Suppressor macrophage treated with lipopolysaccharide for 1 hour (primary cell): ENCODE results near the gene AHRR.
A peak's percentile ranks its signal among the peaks of the same experiment; 100 is the strongest.
"Not testable (repeated sequence)": the region's sequence is repeated elsewhere in the genome, so short reads cannot be mapped to it uniquely, and the experiment has no call there.

Source experiments
- DNase-seq, 3 donors: peaks; one replicate each; pipeline ENCODE4 v3.0.0-alpha.2; 2020 to 2022

Gene AHRR

GRCh38 chr5:464446-464842 is 142.9 kb downstream of the AHRR start:
- no peak for DNase-seq

- DNase-seq: no peak
Measured at GRCh38 chr5:464843-465590, 143.5 kb downstream of the AHRR start.

- DNase-seq: no peak
Measured at GRCh38 chr5:465591-466403, 144.3 kb downstream of the AHRR start.

GRCh38 chr5:466661-467310 is 145.3 kb downstream of the AHRR start:
- DNase-seq: no peak

- DNase-seq: no peak
Measured at GRCh38 chr5:468401-468800, 146.9 kb downstream of the AHRR start.

GRCh38 chr5:469752-470483 is 148.4 kb downstream of the AHRR start:
- DNase-seq: no peak

GRCh38 chr5:470961-471749 is 149.6 kb downstream of the AHRR start:
- DNase-seq: no peak

GRCh38 chr5:471750-472058 is 150.2 kb downstream of the AHRR start:
- DNase-seq: peak; percentile 53 to 70 (median 55)

- DNase-seq: peak in 1 of 3 donors; percentile 16
Measured at GRCh38 chr5:472076-472655, 150.7 kb downstream of the AHRR start.

GRCh38 chr5:472656-473550 is 151.4 kb downstream of the AHRR start:
- peak; percentile 95 to 98 (median 96) for DNase-seq

GRCh38 chr5:473551-474192 is 152.2 kb downstream of the AHRR start:
- peak; percentile 34 to 56 (median 41) for DNase-seq

GRCh38 chr5:474232-474839 is 152.8 kb downstream of the AHRR start:
- DNase-seq: not testable (repeated sequence)

- peak in 2 of 3 donors; percentile 13 to 24 for DNase-seq
Measured at GRCh38 chr5:474840-475661, 153.5 kb downstream of the AHRR start.

- no peak for DNase-seq
Measured at GRCh38 chr5:475704-476101, 154.2 kb downstream of the AHRR start.

- no peak for DNase-seq
Measured at GRCh38 chr5:476102-476813, 154.7 kb downstream of the AHRR start.

- no peak for DNase-seq
Measured at GRCh38 chr5:476814-477175, 155.3 kb downstream of the AHRR start.

GRCh38 chr5:477247-477646 is 155.7 kb downstream of the AHRR start:
- DNase-seq: no peak

GRCh38 chr5:477871-478270 is 156.4 kb downstream of the AHRR start:
- DNase-seq: no peak
